Vagina (tissue), 2 donors: ENCODE measurements around the gene BLOC1S4.

Experiments used
- POLR2AphosphoS5 ChIP-seq, 2 donors: sonication (generic); formaldehyde crosslinking; IDR thresholded peaks; one replicate each; pipeline ENCODE4 v1.9.0; 2017; ENCODE audit warnings: antibody characterized with exemption in 2 of 2, mild to moderate bottlenecking in 2 of 2, low read depth in 1 of 2; ENCODE audit not compliant: insufficient read depth in 1 of 2
- TF ChIP-seq, protein P1 (sequence below), 3 experiments: fragments of 450-650 bp in 2 of 3; fragments of 200-600 bp in 1 of 3; sonication (generic) in 1 of 3; IDR thresholded peaks; one replicate each; pipeline ENCODE4 v1.5.1; 2017 to 2019; ENCODE audit warnings: antibody characterized with exemption in 3 of 3, mild to moderate bottlenecking in 2 of 3, moderate library complexity in 2 of 3

DNA sequence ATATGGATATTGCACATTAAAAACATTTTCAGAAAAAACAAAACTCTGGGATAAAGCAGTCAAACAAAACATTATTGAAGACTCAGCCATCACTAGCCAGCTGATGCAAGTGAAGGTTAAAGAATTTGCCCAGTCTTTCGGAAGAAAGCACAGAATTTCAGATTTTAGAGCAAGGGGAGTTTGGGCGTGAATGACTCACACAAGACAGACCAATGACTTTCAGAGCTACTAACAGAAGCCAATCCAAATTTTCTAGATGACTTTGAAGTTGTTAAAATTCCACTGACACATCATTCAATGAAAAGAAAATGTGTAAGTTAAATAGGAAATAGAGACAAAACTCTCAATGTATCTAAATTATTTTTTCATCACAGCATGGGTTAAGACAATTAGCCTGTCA lies 10.3 kb upstream of the BLOC1S4 start:
- TF ChIP-seq, protein P1, sequence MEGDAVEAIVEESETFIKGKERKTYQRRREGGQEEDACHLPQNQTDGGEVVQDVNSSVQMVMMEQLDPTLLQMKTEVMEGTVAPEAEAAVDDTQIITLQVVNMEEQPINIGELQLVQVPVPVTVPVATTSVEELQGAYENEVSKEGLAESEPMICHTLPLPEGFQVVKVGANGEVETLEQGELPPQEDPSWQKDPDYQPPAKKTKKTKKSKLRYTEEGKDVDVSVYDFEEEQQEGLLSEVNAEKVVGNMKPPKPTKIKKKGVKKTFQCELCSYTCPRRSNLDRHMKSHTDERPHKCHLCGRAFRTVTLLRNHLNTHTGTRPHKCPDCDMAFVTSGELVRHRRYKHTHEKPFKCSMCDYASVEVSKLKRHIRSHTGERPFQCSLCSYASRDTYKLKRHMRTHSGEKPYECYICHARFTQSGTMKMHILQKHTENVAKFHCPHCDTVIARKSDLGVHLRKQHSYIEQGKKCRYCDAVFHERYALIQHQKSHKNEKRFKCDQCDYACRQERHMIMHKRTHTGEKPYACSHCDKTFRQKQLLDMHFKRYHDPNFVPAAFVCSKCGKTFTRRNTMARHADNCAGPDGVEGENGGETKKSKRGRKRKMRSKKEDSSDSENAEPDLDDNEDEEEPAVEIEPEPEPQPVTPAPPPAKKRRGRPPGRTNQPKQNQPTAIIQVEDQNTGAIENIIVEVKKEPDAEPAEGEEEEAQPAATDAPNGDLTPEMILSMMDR (IDR thresholded peaks at IDR 0.05): no peak
- no peak for TF ChIP-seq POLR2AphosphoS5 (IDR thresholded peaks at IDR 0.05; ENCODE audit: insufficient read depth in 1 of 2, low read depth in 1 of 2)
